Breast epithelium (tissue), 4 donors: ENCODE data around the gene WDR1. TPM values are rescaled to one million over a fixed set of nuclear protein-coding genes. Genes with fewer than 3 reads are reported as not detected.

Experiments
- DNase-seq, 2 donors: peaks; one replicate each; pipeline ENCODE4 v3.0.0-alpha.2; 2019; ENCODE audit warnings: low spot score in 2 of 2
- H3K27ac ChIP-seq, 2 donors: fragments of 200-600 bp; sonication (generic) in 1 of 2; one replicate each; pipeline ENCODE4 v1.5.1; 2016 to 2019; ENCODE audit warnings: mild to moderate bottlenecking in 1 of 2
- H3K27me3 ChIP-seq, 2 donors: fragments of 200-600 bp; sonication (generic) in 1 of 2; one replicate each; pipeline versions ENCODE4 v1.5.1 to v1.6.0; 2017 to 2019; ENCODE audit warnings: control low read depth in 1 of 2, mild to moderate bottlenecking in 1 of 2
- H3K36me3 ChIP-seq: fragments of 200-600 bp; one replicate; pipeline ENCODE4 v1.5.1; 2019
- H3K4me1 ChIP-seq, 2 donors: fragments of 200-600 bp; sonication (generic); one replicate each; pipeline ENCODE4 v1.5.1; 2016 to 2019; ENCODE audit warnings: control low read depth in 1 of 2
- H3K4me3 ChIP-seq, 3 donors: fragments of 200-600 bp; sonication (generic); 1 replicate in 2 of 3; 2 replicates in 1 of 3; pipeline ENCODE4 v1.5.1; 2016 to 2019; ENCODE audit warnings: mild to moderate bottlenecking in 3 of 3, moderate library complexity in 2 of 3
- H3K9me3 ChIP-seq, 2 donors: fragments of 200-600 bp; sonication (generic) in 1 of 2; one replicate each; pipeline ENCODE4 v1.5.1; 2016 to 2019; ENCODE audit warnings: control low read depth in 1 of 2
- POLR2A ChIP-seq: fragments of 450-650 bp; IDR thresholded peaks from one replicate; pipeline ENCODE4 v1.6.1; 2016; ENCODE audit warnings: antibody characterized with exemption, mild to moderate bottlenecking, moderate library complexity
- POLR2AphosphoS5 ChIP-seq, 3 donors: sonication (generic); formaldehyde crosslinking; IDR thresholded peaks; one replicate each; pipeline ENCODE4 v1.6.1; 2017; ENCODE audit warnings: antibody characterized with exemption in 3 of 3
- intact Hi-C: fragments of 100-400 bp; cut with DNase I; formaldehyde crosslinking; loops from one replicate; pipeline ENCODE4 v1.15.1; 2023; ENCODE audit warnings: low total_unique reads
- total RNA-seq, 3 donors: library from RNA; depleted of rRNA; stranded (reverse); fragments of >200 nt; gene quantifications; one replicate each; pipeline ENCODE4 v1.1.0, GENCODE V29; 2016
- TF ChIP-seq, protein P1 (sequence below), 3 donors: fragments of 450-650 bp; IDR thresholded peaks; one replicate each; pipeline ENCODE4 v1.5.1; 2016 to 2017; ENCODE audit warnings: antibody characterized with exemption in 3 of 3, mild to moderate bottlenecking in 3 of 3, moderate library complexity in 3 of 3

WDR1 gene
- total RNA-seq, 3 donors from 2014 or later, result 93.9 to 142 (median 127) TPM

DNA sequence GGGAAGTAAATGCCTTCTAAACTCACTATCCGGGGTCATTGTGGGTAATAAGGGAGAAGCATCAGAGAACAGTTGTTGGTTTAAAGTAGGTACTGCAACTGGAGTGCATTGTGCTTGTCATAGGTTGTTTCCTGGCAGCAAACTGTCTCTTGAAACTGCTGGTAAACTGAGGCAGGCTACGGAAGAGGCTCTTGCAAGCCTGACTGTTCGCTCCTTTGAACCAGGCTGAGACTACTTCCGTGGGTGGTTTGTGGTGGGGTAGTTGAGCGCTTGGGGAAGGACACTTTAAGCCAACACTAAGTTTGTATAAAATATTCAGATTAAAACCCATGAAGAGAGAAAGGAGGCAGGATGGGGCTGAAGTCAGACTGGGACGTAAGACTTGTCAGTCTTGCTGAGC lies 45.2 kb upstream of the WDR1 start:
- Histone ChIP-seq H3K36me3 (no peaks in the 10 kb centered on the region), H3K4me3 (no peak overlapping the region), H3K4me1 (peaks cover 0 to 4% of the 10 kb centered on the region in 2 donors), H3K27ac (no peak overlapping the region), H3K9me3 (no peaks in the 10 kb centered on the region), H3K27me3 (no peaks in the 10 kb centered on the region)
- no peak for DNase-seq
- intact Hi-C loops, result no loop called here
- TF ChIP-seq POLR2AphosphoS5 (IDR thresholded peaks at IDR 0.05) (no peak), POLR2A (no peak)

DNA sequence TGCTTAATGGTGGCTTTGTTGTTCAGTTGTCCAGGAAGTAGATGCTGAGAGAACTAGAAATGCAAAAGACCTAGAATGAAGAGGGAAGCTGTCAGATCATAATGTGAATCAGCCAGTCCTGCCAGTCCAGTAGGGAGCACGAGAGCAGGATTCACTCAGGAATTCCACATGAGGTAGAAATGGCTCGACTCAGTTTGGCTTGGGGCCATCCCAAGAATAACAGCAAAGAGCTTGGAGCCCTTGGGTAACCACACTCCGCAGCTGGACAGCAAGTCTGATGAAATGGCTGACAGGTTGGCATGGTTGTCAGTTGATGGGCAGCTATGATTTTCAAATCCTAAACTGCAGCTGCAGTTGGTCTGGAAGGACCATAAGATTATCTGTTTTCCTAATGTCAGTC lies 44.5 kb upstream of the WDR1 start:
- TF ChIP-seq, protein P1, sequence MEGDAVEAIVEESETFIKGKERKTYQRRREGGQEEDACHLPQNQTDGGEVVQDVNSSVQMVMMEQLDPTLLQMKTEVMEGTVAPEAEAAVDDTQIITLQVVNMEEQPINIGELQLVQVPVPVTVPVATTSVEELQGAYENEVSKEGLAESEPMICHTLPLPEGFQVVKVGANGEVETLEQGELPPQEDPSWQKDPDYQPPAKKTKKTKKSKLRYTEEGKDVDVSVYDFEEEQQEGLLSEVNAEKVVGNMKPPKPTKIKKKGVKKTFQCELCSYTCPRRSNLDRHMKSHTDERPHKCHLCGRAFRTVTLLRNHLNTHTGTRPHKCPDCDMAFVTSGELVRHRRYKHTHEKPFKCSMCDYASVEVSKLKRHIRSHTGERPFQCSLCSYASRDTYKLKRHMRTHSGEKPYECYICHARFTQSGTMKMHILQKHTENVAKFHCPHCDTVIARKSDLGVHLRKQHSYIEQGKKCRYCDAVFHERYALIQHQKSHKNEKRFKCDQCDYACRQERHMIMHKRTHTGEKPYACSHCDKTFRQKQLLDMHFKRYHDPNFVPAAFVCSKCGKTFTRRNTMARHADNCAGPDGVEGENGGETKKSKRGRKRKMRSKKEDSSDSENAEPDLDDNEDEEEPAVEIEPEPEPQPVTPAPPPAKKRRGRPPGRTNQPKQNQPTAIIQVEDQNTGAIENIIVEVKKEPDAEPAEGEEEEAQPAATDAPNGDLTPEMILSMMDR (IDR thresholded peaks at IDR 0.05), result no peak
- TF ChIP-seq POLR2AphosphoS5 (IDR thresholded peaks at IDR 0.05) (no peak), POLR2A (no peak)
- H3K4me3 ChIP-seq, result no peak overlapping the region
- no peaks in the 10 kb centered on the region for H3K36me3 ChIP-seq
- peaks cover 0 to 4% of the 10 kb centered on the region in 2 donors for H3K4me1 ChIP-seq
- H3K27me3 ChIP-seq, result no peaks in the 10 kb centered on the region
- intact Hi-C loops, result no loop called here
- no peak overlapping the region for H3K27ac ChIP-seq
- no peaks in the 10 kb centered on the region for H3K9me3 ChIP-seq
- no peak for DNase-seq

DNA sequence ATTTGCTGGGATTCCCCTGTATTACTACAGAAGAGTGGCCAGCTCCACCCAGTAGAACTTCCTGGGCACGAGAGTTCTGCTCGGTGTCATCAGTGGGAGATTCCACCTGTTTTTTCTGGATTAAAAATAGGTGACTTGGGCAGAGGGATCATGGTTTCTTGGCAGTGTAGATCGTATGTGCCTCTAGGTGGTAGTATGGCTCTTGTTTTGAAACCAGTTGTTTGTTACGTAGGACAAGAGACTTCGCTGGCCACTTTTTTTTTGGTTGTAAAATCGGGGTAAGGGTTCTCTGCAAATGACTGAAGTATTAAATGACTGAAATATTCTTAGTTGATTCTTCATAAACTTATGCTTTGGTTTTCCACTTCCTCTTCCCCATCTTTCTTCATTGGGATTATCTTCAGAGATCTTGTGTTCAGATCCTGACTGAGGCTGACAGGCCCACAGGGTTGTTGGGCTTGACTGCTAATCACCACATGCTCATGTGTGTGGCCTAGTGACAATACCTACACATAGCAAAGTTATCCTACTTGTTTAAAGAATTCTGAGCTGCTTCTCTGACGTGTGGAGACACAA lies 43.8 kb upstream of the WDR1 start:
- H3K4me3 ChIP-seq, result no peak overlapping the region
- H3K9me3 ChIP-seq, result no peaks in the 10 kb centered on the region
- intact Hi-C loops, result no loop called here
- no peaks in the 10 kb centered on the region for H3K27me3 ChIP-seq
- peaks cover 0 to 4% of the 10 kb centered on the region in 2 donors for H3K4me1 ChIP-seq
- TF ChIP-seq, protein P1 (IDR thresholded peaks at IDR 0.05), result no peak
- TF ChIP-seq POLR2A (no peak), POLR2AphosphoS5 (IDR thresholded peaks at IDR 0.05) (no peak)
- no peak for DNase-seq
- no peak overlapping the region for H3K27ac ChIP-seq
- H3K36me3 ChIP-seq, result no peaks in the 10 kb centered on the region

DNA sequence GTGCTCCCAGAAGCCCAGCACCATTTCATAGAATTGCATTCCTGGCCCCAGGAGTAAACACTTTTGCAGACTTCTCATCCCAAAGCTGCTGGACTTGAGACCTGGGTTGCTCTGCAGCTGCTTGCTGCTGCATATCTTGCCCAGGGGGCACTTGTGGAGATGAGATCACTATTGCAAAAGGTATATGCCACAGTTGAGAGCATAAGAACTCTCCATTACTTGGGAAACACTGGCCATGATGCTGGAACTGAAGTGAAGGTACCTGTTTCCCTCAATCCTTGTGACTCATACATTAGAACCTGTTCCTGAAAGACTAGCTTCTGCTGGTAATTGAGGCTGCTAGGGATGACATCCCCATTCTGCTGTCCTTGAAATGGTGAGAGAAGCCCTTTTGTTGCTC lies 43.1 kb upstream of the WDR1 start:
- intact Hi-C loops, result loop anchor here (10.0 kb wide), 1 partner anchor 385 kb away; no protein-coding TSS in a partner anchor
- Histone ChIP-seq H3K4me1 (peaks cover 0 to 4% of the 10 kb centered on the region in 2 donors), H3K27ac (no peak overlapping the region), H3K9me3 (no peaks in the 10 kb centered on the region), H3K36me3 (no peaks in the 10 kb centered on the region), H3K4me3 (no peak overlapping the region), H3K27me3 (no peaks in the 10 kb centered on the region)
- no peak for DNase-seq
- TF ChIP-seq POLR2AphosphoS5 (IDR thresholded peaks at IDR 0.05) (no peak), POLR2A (no peak)
- TF ChIP-seq, protein P1 (IDR thresholded peaks at IDR 0.05), result no peak

DNA sequence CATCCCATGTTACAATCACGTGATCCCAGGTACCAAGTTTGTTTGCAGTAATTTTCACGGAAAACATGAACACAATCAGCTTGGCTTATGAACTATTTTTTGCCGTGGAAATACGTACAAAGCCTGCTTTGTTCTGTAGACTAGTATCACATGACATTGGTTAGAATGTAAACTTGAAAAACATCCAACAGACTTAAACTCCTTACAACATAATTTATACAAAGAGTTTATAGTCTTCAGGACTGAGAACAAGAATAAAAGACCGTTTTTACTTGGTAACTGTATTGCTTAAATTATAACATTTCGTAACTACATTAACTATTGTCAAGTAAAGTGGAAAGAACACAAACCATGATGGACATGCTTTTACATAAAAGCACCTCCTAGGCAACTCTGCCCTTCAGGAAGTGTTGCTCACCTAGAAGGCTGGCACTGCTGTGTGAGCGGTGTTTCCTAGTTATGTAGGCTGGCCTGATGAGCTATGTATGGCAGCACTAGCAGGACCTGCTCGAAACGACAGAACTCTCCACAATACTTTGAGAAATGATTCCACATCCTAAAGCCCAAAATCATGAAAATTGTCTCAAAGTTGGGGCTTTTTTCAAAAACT lies 41.8 kb upstream of the WDR1 start:
- Histone ChIP-seq H3K4me3 (peak overlapping the region in 1 of 3 donors; percentile 39), H3K27me3 (no peaks in the 10 kb centered on the region), H3K4me1 (peaks cover 0 to 4% of the 10 kb centered on the region in 2 donors), H3K36me3 (no peaks in the 10 kb centered on the region), H3K27ac (peak overlapping the region; percentile 49 to 68), H3K9me3 (no peaks in the 10 kb centered on the region)
- intact Hi-C loops, result loop anchor here (10.0 kb wide), 1 partner anchor 386 kb away; no protein-coding TSS in a partner anchor
- TF ChIP-seq POLR2A (no peak), POLR2AphosphoS5 (IDR thresholded peaks at IDR 0.05) (no peak)
- TF ChIP-seq, protein P1 (IDR thresholded peaks at IDR 0.05), result no peak
- DNase-seq, result peak in 1 of 2 donors; percentile 35
